Gastrocnemius medialis (tissue), 4 donors: Measurements from ENCODE around the gene TRIO.

ENCODE experiments used
- CTCF ChIP-seq, 5 experiments: fragments of 450-650 bp in 3 of 5; fragments of 200-600 bp in 2 of 5; sonication (generic) in 2 of 5; IDR thresholded peaks in 4 of 5; conservative IDR thresholded peaks in 1 of 5; 1 replicate in 4 of 5; 2 replicates in 1 of 5; pipeline ENCODE4 v1.5.1; 2016 to 2019; ENCODE audit warnings: antibody characterized with exemption in 5 of 5, mild to moderate bottlenecking in 3 of 5, moderate library complexity in 3 of 5
- POLR2A ChIP-seq, 2 donors: fragments of 450-650 bp; IDR thresholded peaks; one replicate each; pipeline ENCODE4 v1.6.1; 2017; ENCODE audit warnings: antibody characterized with exemption in 2 of 2, mild to moderate bottlenecking in 2 of 2, moderate library complexity in 2 of 2

DNA sequence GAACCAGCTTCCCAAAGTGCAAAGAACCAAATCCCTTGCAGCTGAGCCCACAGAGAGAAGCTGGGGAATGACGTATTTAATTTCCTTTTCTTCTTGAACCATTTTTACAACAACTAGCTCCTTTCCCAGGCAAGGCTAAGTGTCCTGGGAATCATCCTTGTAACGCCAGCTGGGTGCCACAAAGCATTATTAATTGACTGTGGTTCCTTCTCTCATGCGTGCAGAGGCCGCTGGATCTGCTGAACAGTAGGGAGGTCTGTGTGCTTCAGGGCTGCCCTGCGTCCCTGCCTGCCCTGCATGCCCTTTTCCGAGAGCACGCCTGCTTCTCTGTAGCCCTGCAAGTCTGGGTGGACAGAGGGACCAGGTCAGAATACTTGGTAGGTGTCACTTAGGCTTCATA, 314.3 kb downstream of the TRIO start:
- TF ChIP-seq CTCF (IDR thresholded peaks at IDR 0.05 in 4 of 5, conservative IDR thresholded peaks at IDR 0.05 in 1 of 5) (no peak), POLR2A (IDR thresholded peaks at IDR 0.05) (no peak)
